GM19467 (cell line): ENCODE data around the gene HOXC9.

Experiments
- ATAC-seq: cut with Tn5 transposase; IDR thresholded peaks from one replicate; pipeline ENCODE4 v1.9.1; 2021; ENCODE audit warnings: mild to moderate bottlenecking, moderate library complexity; ENCODE audit not compliant: unreplicated experiment

HOXC9 gene

GRCh38 chr12:53975479-53976152 is 24.3 kb upstream of the HOXC9 start:
- ATAC-seq = no peak

GRCh38 chr12:53976172-53976822 is 23.7 kb upstream of the HOXC9 start:
- ATAC-seq = no peak

GRCh38 chr12:53976823-53977595 is 23.0 kb upstream of the HOXC9 start:
- ATAC-seq = no peak

GRCh38 chr12:53977596-53978445 is 22.1 kb upstream of the HOXC9 start:
- no peak for ATAC-seq

GRCh38 chr12:53978477-53979356 is 21.2 kb upstream of the HOXC9 start:
- no peak for ATAC-seq

- no peak for ATAC-seq
Measured at GRCh38 chr12:53980104-53980801, 19.7 kb upstream of the HOXC9 start.

GRCh38 chr12:53980802-53981496 is 19.0 kb upstream of the HOXC9 start:
- ATAC-seq = no peak

- ATAC-seq = no peak
Measured at GRCh38 chr12:53981634-53982565, 18.1 kb upstream of the HOXC9 start.

- ATAC-seq = no peak
Measured at GRCh38 chr12:53982648-53983567, 17.1 kb upstream of the HOXC9 start.

- ATAC-seq = no peak
Measured at GRCh38 chr12:53983568-53983949, 16.4 kb upstream of the HOXC9 start.

- ATAC-seq = no peak
Measured at GRCh38 chr12:53983950-53984572, 15.9 kb upstream of the HOXC9 start.

- ATAC-seq = no peak
Measured at GRCh38 chr12:53984901-53985691, 14.9 kb upstream of the HOXC9 start, which contains the start of gene HOXC10. Gene HOXC10, plus strand, starts transcription at chr12:53985146. Its CDS starts 114 bp downstream, at chr12:53985260.

GRCh38 chr12:53985692-53985993 is 14.3 kb upstream of the HOXC9 start:
- ATAC-seq = no peak

GRCh38 chr12:53985994-53986685 is 13.8 kb upstream of the HOXC9 start:
- no peak for ATAC-seq
